DND-41 (cell line): ENCODE measurements around the gene TFDP2.

Experiments used
- ATAC-seq: fragments of 200-7000 bp; cut with Tn5 transposase; 3 replicates; pipeline ENCODE4 v1.9.1; 2021; ENCODE audit warnings: low read depth; ENCODE audit not compliant: insufficient read depth
- DNase-seq: peaks from one replicate; pipeline ENCODE4 v3.0.0-alpha.2; 2020
- H2AFZ ChIP-seq: 2 replicates; pipeline ENCODE4 v1.6.0; 2012; ENCODE audit warnings: low read depth, low read length
- H3K27ac ChIP-seq: 2 replicates; pipeline ENCODE4 v1.5.1; 2012; ENCODE audit warnings: low read length, inconsistent platforms
- H3K27me3 ChIP-seq: fragments of 200-600 bp; sonication (generic); 2 replicates; pipeline ENCODE4 v1.6.0; 2012; ENCODE audit warnings: low read length, mild to moderate bottlenecking, inconsistent platforms; ENCODE audit not compliant: insufficient read depth, poor library complexity
- H3K36me3 ChIP-seq: 2 replicates; pipeline ENCODE4 v1.5.1; 2012; ENCODE audit warnings: low read length, inconsistent platforms; ENCODE audit not compliant: insufficient read depth
- H3K4me1 ChIP-seq: 2 replicates; pipeline ENCODE4 v1.5.1; 2012; ENCODE audit warnings: mild to moderate bottlenecking, low read length; ENCODE audit not compliant: insufficient read depth
- H3K4me2 ChIP-seq: 2 replicates; pipeline ENCODE4 v1.6.0; 2012; ENCODE audit warnings: mild to moderate bottlenecking, moderate library complexity, low read length, inconsistent platforms; ENCODE audit not compliant: insufficient read depth
- H3K4me3 ChIP-seq, 2 experiments: fragments of 200-600 bp in 1 of 2; shearing (Covaris generic) in 1 of 2; 2 replicates each; pipeline ENCODE4 v1.5.1; 2012 to 2016; ENCODE audit warnings: inconsistent platforms in 2 of 2, low read length in 2 of 2, mild to moderate bottlenecking in 2 of 2, low read depth in 1 of 2, moderate library complexity in 1 of 2
- H3K79me2 ChIP-seq: 2 replicates; pipeline ENCODE4 v1.6.0; 2012; ENCODE audit warnings: low read length, inconsistent platforms; ENCODE audit not compliant: insufficient read depth
- H3K9ac ChIP-seq: 2 replicates; pipeline ENCODE4 v1.6.0; 2012; ENCODE audit warnings: low read depth, mild to moderate bottlenecking, inconsistent platforms, low read length, moderate library complexity
- H3K9me3 ChIP-seq: 2 replicates; pipeline ENCODE4 v1.5.1; 2012; ENCODE audit warnings: low read length, moderate library complexity, mild to moderate bottlenecking, inconsistent platforms; ENCODE audit not compliant: insufficient read depth, severe bottlenecking
- H4K20me1 ChIP-seq: 2 replicates; pipeline ENCODE4 v1.6.0; 2012; ENCODE audit warnings: low read length; ENCODE audit not compliant: insufficient read depth
- CTCF ChIP-seq: IDR thresholded peaks from 2 replicates; pipeline ENCODE4 v1.5.1; 2012; ENCODE audit warnings: borderline replicate concordance, low read length, moderate library complexity, mild to moderate bottlenecking; ENCODE audit not compliant: poor library complexity, severe bottlenecking; ENCODE audit errors: extremely low read depth
- EZH2 ChIP-seq: IDR thresholded peaks from 3 replicates; pipeline ENCODE4 v1.6.1; 2012; ENCODE audit warnings: borderline replicate concordance, low read depth, mild to moderate bottlenecking, moderate library complexity, low read length, inconsistent platforms; ENCODE audit not compliant: severe bottlenecking

The TFDP2 gene

GRCh38 chr3:142026333-142026732 lies 123.0 kb downstream of the TFDP2 start:
- no peak for TF ChIP-seq CTCF
- no peak for TF ChIP-seq EZH2
- H3K9me3 ChIP-seq, result no peaks in the 10 kb centered on the region
- H3K27me3 ChIP-seq, result no peaks in the 10 kb centered on the region
- H3K27ac ChIP-seq, result peak overlapping the region; percentile 94
- peaks cover 71% of the 10 kb centered on the region for H3K4me1 ChIP-seq
- no peak overlapping the region for H2AFZ ChIP-seq
- no peak for DNase-seq
- H3K4me2 ChIP-seq, result peak overlapping the region; percentile 70
- H3K79me2 ChIP-seq, result peaks cover 90% of the 10 kb centered on the region
- peak overlapping the region; percentile 78 for H3K9ac ChIP-seq
- H4K20me1 ChIP-seq, result peaks cover 4% of the 10 kb centered on the region; the same call in 1 of the 2 replicates
- H3K36me3 ChIP-seq, result peaks cover 21% of the 10 kb centered on the region
- H3K4me3 ChIP-seq, result peak overlapping the region; percentile 92 to 98; a peak in 3 of 4 replicates
- no peak for ATAC-seq

- no peak overlapping the region for H3K4me3 ChIP-seq
- H3K79me2 ChIP-seq, result peaks cover 100% of the 10 kb centered on the region
- H3K4me2 ChIP-seq, result peak overlapping the region; percentile 37
- H2AFZ ChIP-seq, result no peak overlapping the region
- peak overlapping the region; percentile 31 for H3K9ac ChIP-seq
- H3K27ac ChIP-seq, result peak overlapping the region; percentile 58
- H3K36me3 ChIP-seq, result peaks cover 49% of the 10 kb centered on the region
- H3K9me3 ChIP-seq, result no peaks in the 10 kb centered on the region
- no peaks in the 10 kb centered on the region for H3K27me3 ChIP-seq
- peaks cover 27% of the 10 kb centered on the region; the same call in 1 of the 2 replicates for H4K20me1 ChIP-seq
- DNase-seq (peak; percentile 69), ATAC-seq (peak; percentile 91)
- peaks cover 74% of the 10 kb centered on the region for H3K4me1 ChIP-seq
- peak; percentile 80 for TF ChIP-seq CTCF
- TF ChIP-seq EZH2, result no peak
These were observed 127.0 kb downstream of the TFDP2 start for GRCh38 chr3:142022381-142022780.

- H2AFZ ChIP-seq, result no peak overlapping the region
- DNase-seq, result no peak
- no peaks in the 10 kb centered on the region for H3K27me3 ChIP-seq
- peak overlapping the region; percentile 37; the same call in 1 of the 2 replicates for H3K4me2 ChIP-seq
- H3K9ac ChIP-seq, result 0 out of 2 replicates have a peak overlapping the region, but pooled peaks have one; percentile 31
- TF ChIP-seq EZH2, result no peak
- TF ChIP-seq CTCF, result no peak
- H3K4me3 ChIP-seq, result no peak overlapping the region
- ATAC-seq, result no peak
- peaks cover 31% of the 10 kb centered on the region for H4K20me1 ChIP-seq
- no peaks in the 10 kb centered on the region for H3K9me3 ChIP-seq
- peaks cover 99% of the 10 kb centered on the region for H3K79me2 ChIP-seq
- H3K4me1 ChIP-seq, result peaks cover 66% of the 10 kb centered on the region
- H3K27ac ChIP-seq, result peak overlapping the region; percentile 58
- peaks cover 55% of the 10 kb centered on the region for H3K36me3 ChIP-seq
These were observed 128.2 kb downstream of the TFDP2 start for GRCh38 chr3:142021127-142021526.
